Fibroblast of skin of left biceps (primary cell): ENCODE data around the gene PZP.

Experiments
- DNase-seq, 2 experiments: peaks; one replicate each; pipeline ENCODE4 v3.0.0-alpha.2; 2013; ENCODE audit warnings: low read depth in 2 of 2

Gene PZP

DNA sequence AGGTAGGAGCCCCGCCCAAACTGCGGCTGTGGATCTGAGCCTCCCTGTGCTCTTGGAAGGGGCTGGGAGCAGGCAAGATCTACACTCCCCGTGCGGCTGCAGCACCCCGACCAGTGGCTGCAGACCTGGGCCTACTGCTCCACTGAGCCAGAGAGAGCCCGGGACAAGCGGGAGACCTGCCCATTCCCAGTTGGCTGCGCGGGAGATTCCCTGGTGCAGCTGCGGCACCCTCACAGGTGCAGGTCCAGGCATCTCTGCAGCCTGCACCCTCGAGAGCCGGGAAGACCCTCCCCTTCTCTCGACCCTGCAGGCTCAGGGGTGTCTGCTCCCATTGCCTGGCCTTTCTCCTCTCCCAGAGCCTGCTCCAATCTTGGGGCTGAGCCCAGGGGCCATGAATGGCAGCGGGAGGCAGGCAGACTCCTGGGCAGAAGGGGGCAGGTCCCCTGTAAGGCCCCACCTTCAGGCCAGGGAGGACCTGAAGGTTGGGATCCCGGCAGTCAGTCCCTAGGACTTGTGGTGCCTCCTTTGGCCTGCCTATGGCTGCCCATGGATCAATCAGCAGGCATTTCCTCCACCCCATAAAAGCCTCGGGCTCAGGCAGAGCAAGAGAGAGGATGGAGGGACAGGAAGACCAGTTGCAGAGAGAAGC is 83.7 kb downstream of the PZP start:
- DNase-seq = no peak

DNA sequence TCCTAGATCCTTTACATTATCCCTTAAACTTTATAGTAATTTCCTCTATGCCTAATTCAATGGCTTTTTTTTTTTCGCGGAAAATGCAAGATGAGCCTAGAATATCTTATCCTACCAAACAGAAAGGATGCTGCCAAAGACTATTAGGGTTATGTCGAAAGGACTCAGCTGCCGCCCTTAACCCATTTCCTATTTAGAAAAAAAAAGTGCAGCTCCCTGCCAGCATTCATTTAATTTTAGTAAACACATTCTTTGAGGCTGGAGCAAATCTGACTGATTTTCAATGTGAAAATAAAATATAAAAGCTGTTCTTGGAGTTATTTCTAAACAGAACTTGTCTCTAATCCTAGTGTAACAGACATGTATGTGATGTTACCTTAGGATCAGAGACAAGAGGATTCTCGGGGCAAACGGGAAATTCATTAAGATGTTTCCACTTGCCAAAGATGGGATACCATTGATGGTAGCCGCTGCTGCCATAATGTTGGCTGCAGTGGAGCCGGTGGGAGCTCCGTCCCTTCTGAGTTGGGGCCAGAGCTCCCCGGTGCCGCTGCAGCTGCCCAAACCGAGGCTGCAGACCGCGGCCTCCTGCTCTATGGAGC is 84.3 kb downstream of the PZP start:
- DNase-seq = no peak

GRCh38 chr12:9122091-9122609 is 86.0 kb downstream of the PZP start:
- no peak for DNase-seq

- no peak for DNase-seq
Observed at GRCh38 chr12:9120487-9121184, 87.6 kb downstream of the PZP start.

- no peak for DNase-seq
Observed at GRCh38 chr12:9118158-9118557, 90.0 kb downstream of the PZP start.

DNA sequence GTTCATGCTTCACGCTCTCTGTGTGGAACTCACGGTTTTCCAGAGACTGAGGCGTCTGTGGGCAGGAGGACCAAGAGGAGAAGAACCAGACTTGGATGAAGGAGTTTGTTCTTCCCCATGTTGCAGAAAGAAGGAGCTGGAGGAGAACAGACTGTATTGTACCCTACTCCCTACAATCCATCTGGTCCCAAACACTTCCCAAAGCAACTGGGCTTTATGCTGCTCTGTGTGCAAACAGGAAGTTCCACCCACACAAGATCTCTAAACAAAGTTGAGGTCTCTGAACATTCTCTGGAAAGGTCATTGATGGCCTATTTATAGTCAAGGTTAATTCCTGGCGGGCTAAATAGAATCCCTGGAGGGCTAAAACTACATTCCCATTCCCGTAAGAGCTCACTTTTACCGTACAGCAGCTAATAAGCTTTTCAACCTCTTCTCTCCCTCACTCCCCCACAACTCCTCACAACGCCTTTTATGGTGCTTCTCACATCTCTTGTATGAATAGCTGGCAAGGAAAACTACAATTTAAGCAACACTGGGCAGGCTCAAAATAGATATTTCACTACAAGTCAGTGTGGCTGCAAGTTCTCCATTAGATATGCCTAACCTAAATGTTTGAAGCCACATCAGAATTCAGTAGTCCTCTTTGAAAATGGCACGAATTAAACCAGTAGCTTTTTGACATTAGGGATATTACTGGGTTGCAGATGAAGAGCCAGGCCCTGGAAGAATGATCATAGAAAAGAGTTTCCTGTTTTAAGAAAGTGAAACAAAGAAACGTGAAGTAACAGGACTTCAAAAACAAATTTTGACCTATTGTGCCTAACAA is 92.2 kb downstream of the PZP start, which contains the start of gene A2M:
TSS of gene A2M (minus strand) at position 189 of the 829 bp plus-strand sequence. CDS start at position 119, 70 bp downstream.
- DNase-seq = no peak

DNA sequence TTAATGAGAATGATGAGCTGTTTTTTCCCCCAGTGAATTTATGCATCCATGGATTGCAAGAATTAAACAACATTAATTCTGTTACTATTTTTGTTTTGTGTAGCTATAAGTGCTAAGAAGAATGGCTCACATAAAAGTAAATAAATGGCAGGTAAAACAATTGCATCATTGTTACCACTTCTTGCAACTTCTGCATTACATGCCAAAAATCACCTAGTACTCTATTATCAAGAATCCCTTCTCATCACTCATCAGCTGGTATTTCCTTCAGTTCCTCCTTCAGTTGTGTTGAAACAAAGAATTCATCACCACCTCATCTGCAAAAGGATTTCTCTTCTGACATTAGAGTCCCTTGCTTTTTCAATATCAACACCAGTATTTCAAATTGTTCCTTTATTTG is 93.2 kb downstream of the PZP start:
- no peak for DNase-seq

- no peak for DNase-seq
Observed at GRCh38 chr12:9113987-9114309, 94.2 kb downstream of the PZP start.

GRCh38 chr12:9113296-9113986 is 94.8 kb downstream of the PZP start:
- DNase-seq = no peak

GRCh38 chr12:9112076-9112853 is 95.9 kb downstream of the PZP start:
- DNase-seq = no peak

GRCh38 chr12:9111525-9111924 is 96.7 kb downstream of the PZP start:
- no peak for DNase-seq

DNA sequence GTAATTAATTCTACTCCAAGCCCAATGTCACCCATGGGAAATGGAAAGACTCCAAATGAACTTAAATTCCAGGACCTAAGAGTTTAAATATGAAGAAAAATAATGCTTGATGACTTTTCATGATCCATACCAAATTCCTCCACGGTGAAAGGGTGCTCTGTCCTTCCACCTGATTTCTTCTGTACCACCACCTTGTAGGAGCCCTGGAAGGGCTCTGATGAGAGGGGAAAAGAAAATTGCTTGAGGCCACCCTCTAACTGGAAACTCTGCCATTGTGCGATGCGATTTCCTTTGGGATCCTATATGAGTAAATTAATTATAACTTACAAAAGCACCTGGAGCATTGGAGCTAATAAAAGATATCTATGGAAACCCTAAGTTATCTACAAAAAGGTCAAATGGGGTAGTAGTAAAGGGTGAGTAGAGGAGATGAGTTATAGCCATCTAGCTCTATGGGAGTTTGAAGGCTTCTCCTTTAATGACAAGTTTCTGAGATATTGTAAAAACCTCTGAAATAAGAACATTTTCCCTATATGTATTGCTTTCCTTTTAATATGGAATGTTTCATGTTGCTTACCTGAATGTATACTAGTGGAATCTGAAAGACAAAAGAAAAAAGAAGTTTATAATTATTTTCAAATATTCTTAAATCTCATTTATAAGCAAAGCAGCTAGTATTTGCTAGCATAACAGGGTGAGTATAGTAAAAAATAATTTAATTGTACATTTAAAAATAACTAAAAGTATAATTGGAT is 98.3 kb downstream of the PZP start:
- DNase-seq = no peak

DNA sequence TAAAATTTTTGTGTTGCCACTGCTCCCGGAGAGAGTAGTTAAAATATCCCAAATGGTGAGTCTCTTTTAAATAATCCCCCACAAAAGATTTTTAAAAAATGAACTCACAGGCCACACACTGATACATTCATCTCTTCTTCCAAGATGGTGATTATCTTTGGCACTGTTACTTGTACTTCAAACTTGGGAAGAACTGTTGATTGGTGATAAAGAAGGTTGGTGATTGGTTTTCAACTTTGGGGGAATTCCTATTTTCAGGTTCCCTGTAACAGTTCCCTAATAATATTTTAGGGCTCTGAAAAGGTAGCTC is 99.0 kb downstream of the PZP start:
- DNase-seq = no peak

DNA sequence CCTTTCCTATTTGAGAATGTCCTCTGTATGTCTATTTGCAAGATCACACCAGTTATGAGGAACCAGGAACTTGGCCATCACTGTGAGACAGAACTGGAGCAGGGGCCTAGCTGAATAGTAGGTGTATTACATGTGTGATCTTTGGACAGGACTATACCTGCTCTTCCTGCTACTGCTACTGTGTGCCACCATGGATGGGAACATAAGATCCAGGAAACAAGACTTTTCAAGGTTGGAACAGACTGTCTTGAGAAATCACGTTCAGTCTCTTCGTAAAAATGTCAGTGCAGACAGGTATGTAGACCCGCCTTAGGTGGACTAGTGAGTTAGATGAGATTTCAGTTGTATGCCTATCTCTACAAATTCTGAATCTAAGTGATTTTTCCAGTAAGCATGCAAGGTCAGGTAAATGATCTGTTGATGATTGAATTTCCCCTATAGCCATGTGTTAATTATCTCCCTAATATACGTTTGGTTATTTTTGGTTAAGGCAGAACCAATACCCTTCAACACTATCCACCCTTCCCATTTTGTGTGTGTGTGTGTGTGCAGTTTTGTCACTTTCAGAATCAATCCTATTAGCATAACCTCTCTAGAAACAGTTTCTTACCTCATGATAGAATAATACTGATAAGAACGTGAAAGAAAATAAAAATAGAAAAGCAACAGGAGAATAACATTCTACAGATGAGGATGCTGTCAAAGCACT is 99.5 kb downstream of the PZP start:
- no peak for DNase-seq

GRCh38 chr12:9107542-9107873 is 100.7 kb downstream of the PZP start:
- DNase-seq = no peak

DNA sequence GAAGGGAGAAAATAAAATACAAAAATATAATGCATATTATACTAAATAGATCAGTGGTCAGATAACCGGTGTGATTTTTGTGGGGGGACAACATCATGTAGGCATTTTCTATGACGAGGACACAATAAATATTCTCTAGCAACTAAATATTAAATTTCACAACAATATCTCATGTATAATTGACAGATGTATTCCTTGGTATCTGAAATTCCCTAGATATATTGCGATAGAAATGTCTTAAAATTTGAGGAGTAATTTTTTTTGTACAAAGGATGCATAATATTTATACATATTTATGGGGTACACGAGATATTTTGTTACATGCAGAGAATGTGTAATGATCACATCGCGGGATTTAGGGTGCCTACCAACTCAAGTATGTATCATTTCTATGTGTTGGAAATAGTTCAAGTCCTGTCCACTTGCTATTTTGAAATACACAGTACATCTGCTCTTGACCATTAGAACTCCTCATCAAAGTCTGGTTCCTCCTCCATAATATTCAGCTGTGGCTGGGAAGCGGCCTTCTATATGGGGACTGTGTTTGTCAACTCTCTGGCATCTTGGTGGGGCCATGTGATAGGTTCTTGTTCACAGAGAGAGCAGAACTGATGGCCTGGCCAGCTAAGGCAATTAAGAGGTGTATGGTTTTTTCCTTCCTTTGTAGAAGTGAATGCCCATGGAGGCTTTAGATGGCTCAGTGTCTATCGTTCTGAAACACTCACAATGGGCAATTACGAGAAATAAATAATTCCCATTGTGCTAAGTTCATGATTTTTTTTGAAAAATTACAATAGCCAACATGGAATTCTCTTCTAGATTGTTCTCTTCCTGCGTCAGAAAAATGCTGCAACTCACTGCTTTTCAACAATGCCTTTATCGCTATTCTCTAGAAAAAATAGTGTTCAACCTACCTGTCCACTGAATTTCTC is 101.3 kb downstream of the PZP start:
- no peak for DNase-seq

- no peak for DNase-seq
Observed at GRCh38 chr12:9106067-9106466, 102.1 kb downstream of the PZP start.

GRCh38 chr12:9104767-9105423 is 103.3 kb downstream of the PZP start:
- no peak for DNase-seq
